GM23338 (cell line): ENCODE results near the gene TMEM225B. TPM values are rescaled to one million over a fixed set of nuclear protein-coding genes. Genes with fewer than 3 reads are reported as not detected.

Experiments
- ATAC-seq: fragments of 200-7000 bp; cut with Tn5 transposase; 3 replicates; pipeline ENCODE4 v1.9.1; 2020
- DNase-seq: peaks from one replicate; pipeline ENCODE4 v3.0.0-alpha.2; 2015; ENCODE audit warnings: low spot score
- H2AFZ ChIP-seq: fragments of 200-600 bp; sonication (generic); 2 replicates; pipeline ENCODE4 v1.8.0; 2016; ENCODE audit warnings: antibody characterized with exemption, mild to moderate bottlenecking, moderate library complexity
- H3F3A ChIP-seq: fragments of 200-600 bp; sonication (generic); replicated peaks from 2 replicates; pipeline ENCODE4 v1.8.0; 2017; ENCODE audit warnings: antibody characterized with exemption, mixed run types, low read depth
- H3K27ac ChIP-seq: fragments of 200-600 bp; sonication (generic); 2 replicates; pipeline ENCODE4 v1.6.1; 2016; ENCODE audit warnings: low read depth
- H3K27me3 ChIP-seq: fragments of 200-600 bp; sonication (generic); 2 replicates; pipeline ENCODE4 v1.8.0; 2016; ENCODE audit warnings: mild to moderate bottlenecking, mixed run types, moderate library complexity; ENCODE audit not compliant: insufficient read depth
- H3K36me3 ChIP-seq: fragments of 200-600 bp; sonication (generic); 2 replicates; pipeline ENCODE4 v1.8.0; 2016; ENCODE audit warnings: mild to moderate bottlenecking; ENCODE audit not compliant: insufficient read depth
- H3K4me1 ChIP-seq: fragments of 200-600 bp; sonication (generic); 2 replicates; pipeline ENCODE4 v1.8.0; 2016; ENCODE audit warnings: mild to moderate bottlenecking, moderate library complexity; ENCODE audit not compliant: insufficient read depth
- H3K4me2 ChIP-seq: fragments of 200-600 bp; sonication (generic); 2 replicates; pipeline ENCODE4 v1.7.1; 2017; ENCODE audit warnings: mixed run types
- H3K4me3 ChIP-seq: fragments of 200-600 bp; sonication (generic); 2 replicates; pipeline ENCODE4 v1.6.1; 2016; ENCODE audit warnings: mixed run types
- H3K79me2 ChIP-seq: fragments of 200-600 bp; sonication (generic); replicated peaks from 2 replicates; pipeline ENCODE4 v1.8.0; 2017; ENCODE audit warnings: mild to moderate bottlenecking; ENCODE audit not compliant: insufficient read depth
- H3K9me2 ChIP-seq: fragments of 200-600 bp; sonication (generic); 2 replicates; pipeline ENCODE4 v1.8.0; 2017; ENCODE audit not compliant: insufficient read depth
- H4K20me1 ChIP-seq: fragments of 200-600 bp; sonication (generic); replicated peaks from 2 replicates; pipeline ENCODE4 v1.8.0; 2017; ENCODE audit warnings: mild to moderate bottlenecking; ENCODE audit not compliant: insufficient read depth
- H3K27ac Mint-ChIP-seq: 2 replicates; pipeline ENCODE4 v1.8.0; 2020; ENCODE audit warnings: inconsistent platforms, mild to moderate bottlenecking, moderate library complexity, mixed read lengths
- H3K27me3 Mint-ChIP-seq: 3 replicates; pipeline ENCODE4 v1.8.0; 2022; ENCODE audit warnings: low read depth, mild to moderate bottlenecking, moderate library complexity, mixed read lengths, inconsistent platforms; ENCODE audit not compliant: insufficient read depth, poor library complexity
- H3K36me3 Mint-ChIP-seq: 3 replicates; pipeline ENCODE4 v1.8.0; 2021; ENCODE audit warnings: low read depth, mild to moderate bottlenecking, inconsistent platforms, moderate library complexity, mixed read lengths
- H3K4me1 Mint-ChIP-seq: 3 replicates; pipeline ENCODE4 v1.8.0; 2020; ENCODE audit warnings: mild to moderate bottlenecking, inconsistent platforms, mixed read lengths
- H3K4me3 Mint-ChIP-seq: 3 replicates; pipeline ENCODE4 v1.8.0; 2021; ENCODE audit warnings: moderate library complexity, mild to moderate bottlenecking, inconsistent platforms, mixed read lengths
- H3K9me3 Mint-ChIP-seq: 3 replicates; pipeline ENCODE4 v1.8.0; 2020; ENCODE audit warnings: moderate library complexity, mild to moderate bottlenecking, inconsistent platforms, mixed read lengths
- CREB1 ChIP-seq: fragments of 250-450 bp; sonication (Bioruptor Pico); IDR thresholded peaks from 2 replicates; pipeline ENCODE4 v1.5.0; 2020; ENCODE audit warnings: low read depth, mild to moderate bottlenecking, moderate library complexity
- JUNB ChIP-seq: IDR thresholded peaks from one replicate; pipeline ENCODE4 v1.6.1; 2016; ENCODE audit warnings: antibody characterized with exemption; ENCODE audit not compliant: unreplicated experiment
- POLR2AphosphoS5 ChIP-seq: IDR thresholded peaks from 2 replicates; pipeline ENCODE4 v1.6.1; 2016; ENCODE audit warnings: antibody characterized with exemption, low read depth
- STAT1 ChIP-seq: IDR thresholded peaks from one replicate; pipeline ENCODE4 v1.6.1; 2016; ENCODE audit warnings: antibody characterized with exemption; ENCODE audit not compliant: unreplicated experiment
- ZNF114 ChIP-seq: fragments of 250-450 bp; sonication (Bioruptor Pico); IDR thresholded peaks from 2 replicates; pipeline ENCODE4 v1.5.0; 2020; ENCODE audit warnings: mild to moderate bottlenecking, moderate library complexity
- ZNF331 ChIP-seq: fragments of 250-450 bp; sonication (Bioruptor Pico); IDR thresholded peaks from 2 replicates; pipeline ENCODE4 v1.5.0; 2020; ENCODE audit warnings: low read depth, mild to moderate bottlenecking, moderate library complexity
- polyA plus RNA-seq: library from polyadenylated mRNA; unstranded; fragments of >200 nt; fragmentation: Nextera tagmentation; extraction: Ambion mirVana; gene quantifications from 2 replicates; pipeline ENCODE4 v1.2.1, GENCODE V29; 2016
- total RNA-seq: library from RNA; depleted of rRNA; stranded (reverse); fragments of >200 nt; shearing (Covaris generic); gene quantifications from 2 replicates; pipeline ENCODE4 v1.2.3, GENCODE V29; 2014
- TF ChIP-seq, protein P1 (sequence below), 2 experiments: fragments of 200-600 bp in 1 of 2; sonication (generic) in 1 of 2; conservative IDR thresholded peaks; 2 replicates each; pipeline versions ENCODE4 v1.5.1 to v1.6.1; 2016 to 2017; ENCODE audit warnings: antibody characterized with exemption in 2 of 2, low read depth in 2 of 2, mild to moderate bottlenecking in 2 of 2, moderate library complexity in 1 of 2
- TF ChIP-seq, protein P2 (sequence below): IDR thresholded peaks from one replicate; pipeline ENCODE4 v1.6.1; 2018; ENCODE audit warnings: antibody characterized with exemption; ENCODE audit not compliant: unreplicated experiment
- TF ChIP-seq, protein P3 (sequence below): IDR thresholded peaks from 2 replicates; pipeline ENCODE4 v1.6.1; 2016; ENCODE audit warnings: antibody characterized with exemption
- TF ChIP-seq, protein P4 (sequence below): fragments of 250-450 bp; sonication (Bioruptor Pico); IDR thresholded peaks from 2 replicates; pipeline ENCODE4 v1.5.0; 2020; ENCODE audit warnings: mild to moderate bottlenecking, moderate library complexity

Gene TMEM225B
- total and polyA plus RNA-seq, 2 experiments from 2014 or later = 0.45 TPM; not detected in 1

DNA sequence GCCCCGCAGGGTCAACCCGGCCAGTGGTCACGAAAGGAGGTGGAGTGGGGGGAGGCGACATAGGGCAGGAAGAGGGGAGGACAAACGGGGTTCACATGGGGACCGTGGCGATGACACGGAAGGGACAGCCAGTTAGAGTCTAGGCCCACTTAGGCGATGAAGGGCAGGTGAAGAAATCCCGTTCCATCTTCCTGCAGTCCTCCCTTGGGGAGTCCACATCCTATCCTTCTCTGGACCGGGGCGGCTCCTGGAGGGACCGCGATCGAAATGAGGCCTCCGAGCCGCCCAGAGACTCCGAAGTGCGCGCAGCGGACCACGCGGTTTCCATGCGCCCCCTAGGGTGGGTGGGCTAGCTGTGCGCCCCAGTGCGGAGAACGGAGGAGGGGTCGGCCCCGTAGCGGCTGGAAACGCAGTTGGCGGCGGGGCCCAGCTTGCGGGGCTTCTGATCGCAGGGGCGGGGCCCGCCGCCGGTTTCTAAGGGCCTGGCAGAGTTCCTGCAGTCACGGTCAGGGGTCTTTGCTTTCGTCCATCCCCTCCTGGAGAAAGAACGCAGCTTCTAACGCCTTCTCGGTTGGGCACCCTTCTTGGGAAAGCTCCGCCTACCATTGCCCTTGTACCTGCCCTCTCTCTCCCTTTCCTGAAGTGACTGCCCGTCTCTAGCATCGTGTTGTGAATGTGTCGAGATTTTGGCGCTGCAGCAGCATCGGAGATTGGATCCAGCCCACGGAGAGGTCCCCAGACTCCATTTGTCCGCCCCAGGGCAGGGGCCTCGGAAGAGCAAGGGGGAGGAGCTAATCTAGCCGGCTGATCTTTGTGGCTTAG, 17.9 kb upstream of the TMEM225B start:
- Histone ChIP-seq H3K4me1 (peaks cover 20% of the 10 kb centered on the region), H3K9me2 (no peaks in the 10 kb centered on the region), H3K27ac (peak overlapping the region; percentile 94), H3K4me3 (peak overlapping the region; percentile 74), H3K4me2 (peak overlapping the region; percentile 94), H4K20me1 (no peaks in the 10 kb centered on the region), H3F3A (0 out of 2 replicates have a peak, but pooled peaks cover 17% of the 10 kb centered on the region), H3K36me3 (no peaks in the 10 kb centered on the region), H2AFZ (peak overlapping the region; percentile 100), H3K79me2 (no peaks in the 10 kb centered on the region), H3K27me3 (no peaks in the 10 kb centered on the region; the same call in 1 of the 2 replicates)
- Mint-ChIP-seq H3K36me3 (no peaks in the 10 kb centered on the region), H3K27ac (peak overlapping the region; percentile 77), H3K4me1 (peaks cover 18% of the 10 kb centered on the region), H3K27me3 (peaks cover 5% of the 10 kb centered on the region), H3K9me3 (no peaks in the 10 kb centered on the region), H3K4me3 (peak overlapping the region; percentile 87)
- ATAC-seq (peak; percentile 89), DNase-seq (peak; percentile 92)
- TF ChIP-seq ZNF114 (CRISPR knock-in tag) (no peak), CREB1 (CRISPR knock-in tag) (0 out of 2 replicates have a peak, but pooled peaks have one; percentile 17), ZNF331 (CRISPR knock-in tag) (no peak), JUNB (no peak), STAT1 (no peak), POLR2AphosphoS5 (peak; percentile 73)
- TF ChIP-seq, protein P1, sequence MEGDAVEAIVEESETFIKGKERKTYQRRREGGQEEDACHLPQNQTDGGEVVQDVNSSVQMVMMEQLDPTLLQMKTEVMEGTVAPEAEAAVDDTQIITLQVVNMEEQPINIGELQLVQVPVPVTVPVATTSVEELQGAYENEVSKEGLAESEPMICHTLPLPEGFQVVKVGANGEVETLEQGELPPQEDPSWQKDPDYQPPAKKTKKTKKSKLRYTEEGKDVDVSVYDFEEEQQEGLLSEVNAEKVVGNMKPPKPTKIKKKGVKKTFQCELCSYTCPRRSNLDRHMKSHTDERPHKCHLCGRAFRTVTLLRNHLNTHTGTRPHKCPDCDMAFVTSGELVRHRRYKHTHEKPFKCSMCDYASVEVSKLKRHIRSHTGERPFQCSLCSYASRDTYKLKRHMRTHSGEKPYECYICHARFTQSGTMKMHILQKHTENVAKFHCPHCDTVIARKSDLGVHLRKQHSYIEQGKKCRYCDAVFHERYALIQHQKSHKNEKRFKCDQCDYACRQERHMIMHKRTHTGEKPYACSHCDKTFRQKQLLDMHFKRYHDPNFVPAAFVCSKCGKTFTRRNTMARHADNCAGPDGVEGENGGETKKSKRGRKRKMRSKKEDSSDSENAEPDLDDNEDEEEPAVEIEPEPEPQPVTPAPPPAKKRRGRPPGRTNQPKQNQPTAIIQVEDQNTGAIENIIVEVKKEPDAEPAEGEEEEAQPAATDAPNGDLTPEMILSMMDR (conservative IDR thresholded peaks at IDR 0.05; ENCODE audit: low read depth in 2 of 2) = peak; percentile 57 to 72
- TF ChIP-seq, protein P2, sequence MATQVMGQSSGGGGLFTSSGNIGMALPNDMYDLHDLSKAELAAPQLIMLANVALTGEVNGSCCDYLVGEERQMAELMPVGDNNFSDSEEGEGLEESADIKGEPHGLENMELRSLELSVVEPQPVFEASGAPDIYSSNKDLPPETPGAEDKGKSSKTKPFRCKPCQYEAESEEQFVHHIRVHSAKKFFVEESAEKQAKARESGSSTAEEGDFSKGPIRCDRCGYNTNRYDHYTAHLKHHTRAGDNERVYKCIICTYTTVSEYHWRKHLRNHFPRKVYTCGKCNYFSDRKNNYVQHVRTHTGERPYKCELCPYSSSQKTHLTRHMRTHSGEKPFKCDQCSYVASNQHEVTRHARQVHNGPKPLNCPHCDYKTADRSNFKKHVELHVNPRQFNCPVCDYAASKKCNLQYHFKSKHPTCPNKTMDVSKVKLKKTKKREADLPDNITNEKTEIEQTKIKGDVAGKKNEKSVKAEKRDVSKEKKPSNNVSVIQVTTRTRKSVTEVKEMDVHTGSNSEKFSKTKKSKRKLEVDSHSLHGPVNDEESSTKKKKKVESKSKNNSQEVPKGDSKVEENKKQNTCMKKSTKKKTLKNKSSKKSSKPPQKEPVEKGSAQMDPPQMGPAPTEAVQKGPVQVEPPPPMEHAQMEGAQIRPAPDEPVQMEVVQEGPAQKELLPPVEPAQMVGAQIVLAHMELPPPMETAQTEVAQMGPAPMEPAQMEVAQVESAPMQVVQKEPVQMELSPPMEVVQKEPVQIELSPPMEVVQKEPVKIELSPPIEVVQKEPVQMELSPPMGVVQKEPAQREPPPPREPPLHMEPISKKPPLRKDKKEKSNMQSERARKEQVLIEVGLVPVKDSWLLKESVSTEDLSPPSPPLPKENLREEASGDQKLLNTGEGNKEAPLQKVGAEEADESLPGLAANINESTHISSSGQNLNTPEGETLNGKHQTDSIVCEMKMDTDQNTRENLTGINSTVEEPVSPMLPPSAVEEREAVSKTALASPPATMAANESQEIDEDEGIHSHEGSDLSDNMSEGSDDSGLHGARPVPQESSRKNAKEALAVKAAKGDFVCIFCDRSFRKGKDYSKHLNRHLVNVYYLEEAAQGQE = no peak
- TF ChIP-seq, protein P3, sequence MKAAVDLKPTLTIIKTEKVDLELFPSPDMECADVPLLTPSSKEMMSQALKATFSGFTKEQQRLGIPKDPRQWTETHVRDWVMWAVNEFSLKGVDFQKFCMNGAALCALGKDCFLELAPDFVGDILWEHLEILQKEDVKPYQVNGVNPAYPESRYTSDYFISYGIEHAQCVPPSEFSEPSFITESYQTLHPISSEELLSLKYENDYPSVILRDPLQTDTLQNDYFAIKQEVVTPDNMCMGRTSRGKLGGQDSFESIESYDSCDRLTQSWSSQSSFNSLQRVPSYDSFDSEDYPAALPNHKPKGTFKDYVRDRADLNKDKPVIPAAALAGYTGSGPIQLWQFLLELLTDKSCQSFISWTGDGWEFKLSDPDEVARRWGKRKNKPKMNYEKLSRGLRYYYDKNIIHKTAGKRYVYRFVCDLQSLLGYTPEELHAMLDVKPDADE = no peak
- TF ChIP-seq, protein P4, sequence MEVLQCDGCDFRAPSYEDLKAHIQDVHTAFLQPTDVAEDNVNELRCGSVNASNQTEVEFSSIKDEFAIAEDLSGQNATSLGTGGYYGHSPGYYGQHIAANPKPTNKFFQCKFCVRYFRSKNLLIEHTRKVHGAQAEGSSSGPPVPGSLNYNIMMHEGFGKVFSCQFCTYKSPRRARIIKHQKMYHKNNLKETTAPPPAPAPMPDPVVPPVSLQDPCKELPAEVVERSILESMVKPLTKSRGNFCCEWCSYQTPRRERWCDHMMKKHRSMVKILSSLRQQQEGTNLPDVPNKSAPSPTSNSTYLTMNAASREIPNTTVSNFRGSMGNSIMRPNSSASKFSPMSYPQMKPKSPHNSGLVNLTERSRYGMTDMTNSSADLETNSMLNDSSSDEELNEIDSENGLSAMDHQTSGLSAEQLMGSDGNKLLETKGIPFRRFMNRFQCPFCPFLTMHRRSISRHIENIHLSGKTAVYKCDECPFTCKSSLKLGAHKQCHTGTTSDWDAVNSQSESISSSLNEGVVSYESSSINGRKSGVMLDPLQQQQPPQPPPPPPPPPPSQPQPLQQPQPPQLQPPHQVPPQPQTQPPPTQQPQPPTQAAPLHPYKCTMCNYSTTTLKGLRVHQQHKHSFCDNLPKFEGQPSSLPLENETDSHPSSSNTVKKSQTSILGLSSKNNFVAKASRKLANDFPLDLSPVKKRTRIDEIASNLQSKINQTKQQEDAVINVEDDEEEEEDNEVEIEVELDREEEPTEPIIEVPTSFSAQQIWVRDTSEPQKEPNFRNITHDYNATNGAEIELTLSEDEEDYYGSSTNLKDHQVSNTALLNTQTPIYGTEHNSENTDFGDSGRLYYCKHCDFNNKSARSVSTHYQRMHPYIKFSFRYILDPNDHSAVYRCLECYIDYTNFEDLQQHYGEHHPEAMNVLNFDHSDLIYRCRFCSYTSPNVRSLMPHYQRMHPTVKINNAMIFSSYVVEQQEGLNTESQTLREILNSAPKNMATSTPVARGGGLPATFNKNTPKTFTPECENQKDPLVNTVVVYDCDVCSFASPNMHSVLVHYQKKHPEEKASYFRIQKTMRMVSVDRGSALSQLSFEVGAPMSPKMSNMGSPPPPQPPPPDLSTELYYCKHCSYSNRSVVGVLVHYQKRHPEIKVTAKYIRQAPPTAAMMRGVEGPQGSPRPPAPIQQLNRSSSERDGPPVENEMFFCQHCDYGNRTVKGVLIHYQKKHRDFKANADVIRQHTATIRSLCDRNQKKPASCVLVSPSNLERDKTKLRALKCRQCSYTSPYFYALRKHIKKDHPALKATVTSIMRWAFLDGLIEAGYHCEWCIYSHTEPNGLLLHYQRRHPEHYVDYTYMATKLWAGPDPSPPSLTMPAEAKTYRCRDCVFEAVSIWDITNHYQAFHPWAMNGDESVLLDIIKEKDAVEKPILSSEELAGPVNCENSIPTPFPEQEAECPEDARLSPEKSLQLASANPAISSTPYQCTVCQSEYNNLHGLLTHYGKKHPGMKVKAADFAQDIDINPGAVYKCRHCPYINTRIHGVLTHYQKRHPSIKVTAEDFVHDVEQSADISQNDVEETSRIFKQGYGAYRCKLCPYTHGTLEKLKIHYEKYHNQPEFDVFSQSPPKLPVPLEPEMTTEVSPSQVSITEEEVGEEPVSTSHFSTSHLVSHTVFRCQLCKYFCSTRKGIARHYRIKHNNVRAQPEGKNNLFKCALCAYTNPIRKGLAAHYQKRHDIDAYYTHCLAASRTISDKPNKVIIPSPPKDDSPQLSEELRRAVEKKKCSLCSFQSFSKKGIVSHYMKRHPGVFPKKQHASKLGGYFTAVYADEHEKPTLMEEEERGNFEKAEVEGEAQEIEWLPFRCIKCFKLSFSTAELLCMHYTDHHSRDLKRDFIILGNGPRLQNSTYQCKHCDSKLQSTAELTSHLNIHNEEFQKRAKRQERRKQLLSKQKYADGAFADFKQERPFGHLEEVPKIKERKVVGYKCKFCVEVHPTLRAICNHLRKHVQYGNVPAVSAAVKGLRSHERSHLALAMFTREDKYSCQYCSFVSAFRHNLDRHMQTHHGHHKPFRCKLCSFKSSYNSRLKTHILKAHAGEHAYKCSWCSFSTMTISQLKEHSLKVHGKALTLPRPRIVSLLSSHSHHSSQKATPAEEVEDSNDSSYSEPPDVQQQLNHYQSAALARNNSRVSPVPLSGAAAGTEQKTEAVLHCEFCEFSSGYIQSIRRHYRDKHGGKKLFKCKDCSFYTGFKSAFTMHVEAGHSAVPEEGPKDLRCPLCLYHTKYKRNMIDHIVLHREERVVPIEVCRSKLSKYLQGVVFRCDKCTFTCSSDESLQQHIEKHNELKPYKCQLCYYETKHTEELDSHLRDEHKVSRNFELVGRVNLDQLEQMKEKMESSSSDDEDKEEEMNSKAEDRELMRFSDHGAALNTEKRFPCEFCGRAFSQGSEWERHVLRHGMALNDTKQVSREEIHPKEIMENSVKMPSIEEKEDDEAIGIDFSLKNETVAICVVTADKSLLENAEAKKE (CRISPR knock-in tag) = no peak
